Measurements from ENCODE around the gene GULP1. TPM values are rescaled to one million over a fixed set of nuclear protein-coding genes. Genes with fewer than 3 reads are reported as not detected.
A peak's percentile ranks its signal among the peaks of the same experiment; 100 is the strongest.

The GULP1 gene
- total RNA-seq, 1 donor: 42.7 TPM

DNA sequence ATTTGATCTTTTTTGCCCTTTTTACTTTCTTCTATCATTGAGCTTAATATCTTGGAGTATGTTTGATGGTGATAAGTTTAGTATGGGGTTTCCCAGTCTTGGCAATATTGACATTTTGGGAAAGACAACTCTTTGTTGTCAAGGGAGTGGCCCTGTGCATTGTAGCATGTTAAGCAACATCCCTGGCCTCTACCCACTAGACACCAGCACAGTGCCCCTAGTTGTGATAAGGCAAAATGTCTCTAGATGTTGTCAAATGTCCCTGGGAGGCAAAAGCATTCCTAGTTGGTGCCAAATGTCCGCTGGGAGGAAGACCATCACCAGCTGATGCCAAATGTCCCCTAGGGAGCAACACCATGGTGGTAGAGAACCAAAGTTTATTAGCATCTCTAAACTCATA is 28.2 kb downstream of the GULP1 start:
- DNase-seq (ENCODE audit: low read depth): no peak
- no peak overlapping the region for H3K4me3 ChIP-seq (ENCODE audit: low read depth, low read length)
- TF ChIP-seq, protein P1, sequence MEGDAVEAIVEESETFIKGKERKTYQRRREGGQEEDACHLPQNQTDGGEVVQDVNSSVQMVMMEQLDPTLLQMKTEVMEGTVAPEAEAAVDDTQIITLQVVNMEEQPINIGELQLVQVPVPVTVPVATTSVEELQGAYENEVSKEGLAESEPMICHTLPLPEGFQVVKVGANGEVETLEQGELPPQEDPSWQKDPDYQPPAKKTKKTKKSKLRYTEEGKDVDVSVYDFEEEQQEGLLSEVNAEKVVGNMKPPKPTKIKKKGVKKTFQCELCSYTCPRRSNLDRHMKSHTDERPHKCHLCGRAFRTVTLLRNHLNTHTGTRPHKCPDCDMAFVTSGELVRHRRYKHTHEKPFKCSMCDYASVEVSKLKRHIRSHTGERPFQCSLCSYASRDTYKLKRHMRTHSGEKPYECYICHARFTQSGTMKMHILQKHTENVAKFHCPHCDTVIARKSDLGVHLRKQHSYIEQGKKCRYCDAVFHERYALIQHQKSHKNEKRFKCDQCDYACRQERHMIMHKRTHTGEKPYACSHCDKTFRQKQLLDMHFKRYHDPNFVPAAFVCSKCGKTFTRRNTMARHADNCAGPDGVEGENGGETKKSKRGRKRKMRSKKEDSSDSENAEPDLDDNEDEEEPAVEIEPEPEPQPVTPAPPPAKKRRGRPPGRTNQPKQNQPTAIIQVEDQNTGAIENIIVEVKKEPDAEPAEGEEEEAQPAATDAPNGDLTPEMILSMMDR (IDR thresholded peaks at IDR 0.05; ENCODE audit: insufficient read depth, low read length): no peak

DNA sequence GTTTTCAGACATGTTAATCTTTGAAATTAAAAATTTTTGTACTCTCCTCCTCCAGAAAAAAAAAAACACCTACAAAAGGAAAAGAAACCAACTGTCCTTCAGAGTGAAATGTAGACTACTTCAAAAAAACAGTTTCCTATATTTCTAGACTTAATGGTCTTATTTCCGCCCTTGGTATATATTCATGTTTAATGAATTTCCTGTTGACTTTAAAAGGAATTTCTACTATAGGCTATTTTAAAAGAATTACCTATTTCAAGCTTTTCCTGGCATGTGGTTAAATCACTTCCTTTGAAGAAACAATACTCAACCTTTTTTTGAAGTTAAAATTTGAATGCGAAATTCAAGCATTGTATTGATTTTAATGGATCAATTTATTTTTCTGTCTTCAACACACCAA is 29.2 kb downstream of the GULP1 start:
- TF ChIP-seq, protein P1 (IDR thresholded peaks at IDR 0.05; ENCODE audit: insufficient read depth, low read length): no peak
- H3K4me3 ChIP-seq (ENCODE audit: low read depth, low read length): no peak overlapping the region
- no peak for DNase-seq (ENCODE audit: low read depth)

DNA sequence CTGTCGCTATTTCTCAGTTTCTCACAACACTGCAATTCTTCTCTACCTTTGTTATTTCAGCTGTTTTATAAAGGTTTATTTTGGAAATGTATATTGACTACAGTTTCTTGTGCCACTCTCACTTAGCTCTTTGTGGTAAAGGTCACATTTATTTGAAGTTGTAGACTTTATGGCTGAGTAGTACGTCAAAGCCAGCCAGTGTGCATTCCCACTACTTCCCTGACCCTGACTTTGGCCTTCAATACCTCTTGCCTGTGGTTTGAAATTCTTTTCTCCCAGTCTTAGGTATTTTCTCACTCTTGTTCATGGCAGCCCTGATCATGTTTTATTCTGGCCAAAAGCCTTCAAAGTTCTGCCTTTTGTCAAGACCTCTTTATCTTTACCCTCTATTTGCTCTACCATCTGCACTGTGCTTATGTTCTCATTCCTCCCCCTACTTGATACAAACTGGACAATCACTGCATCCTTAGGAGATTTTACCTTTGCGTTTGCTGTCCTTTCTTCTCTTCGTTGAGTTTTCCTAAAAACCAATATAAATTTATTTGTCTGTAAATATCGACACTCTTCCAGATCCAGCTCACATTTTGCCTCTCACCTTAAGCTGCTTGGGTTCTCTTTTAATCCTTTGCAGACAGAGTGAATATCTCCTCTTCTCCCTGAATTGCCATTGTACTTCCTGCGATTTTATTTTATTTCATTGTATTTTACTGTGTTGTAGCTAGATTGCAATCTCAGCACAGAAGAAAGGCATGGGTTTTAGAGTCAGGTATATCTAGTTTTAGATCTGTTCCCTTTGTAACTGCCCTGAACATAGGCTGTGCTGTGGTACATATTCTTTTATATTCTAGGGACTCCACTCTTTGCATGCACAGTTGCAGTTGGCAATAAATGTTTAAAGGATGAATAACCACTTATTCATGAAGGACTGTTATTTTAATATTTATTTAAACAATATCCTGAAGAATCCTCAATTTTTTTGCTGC is 31.2 kb downstream of the GULP1 start:
- TF ChIP-seq, protein P1 (IDR thresholded peaks at IDR 0.05; ENCODE audit: insufficient read depth, low read length): no peak
- no peak overlapping the region for H3K4me3 ChIP-seq (ENCODE audit: low read depth, low read length)
- peak; percentile 54 for DNase-seq (ENCODE audit: low read depth)

DNA sequence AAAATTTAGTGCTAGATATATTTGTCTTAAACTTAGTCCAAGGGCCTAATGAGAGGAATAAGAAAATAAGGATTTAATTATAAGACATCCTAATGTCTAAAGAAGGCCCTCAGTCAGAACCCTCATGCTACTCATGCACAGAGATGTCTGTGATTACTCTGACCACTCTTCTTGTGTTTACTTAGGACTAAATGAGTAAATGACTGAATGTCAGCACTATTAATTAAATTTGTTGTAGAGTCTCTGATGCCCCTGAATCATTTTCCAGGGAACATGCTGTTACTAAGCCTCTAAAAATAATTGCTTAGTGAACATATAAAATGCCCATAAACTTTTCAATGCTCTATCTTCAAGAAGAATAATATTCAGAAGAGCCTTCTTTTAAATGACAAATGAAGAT is 32.4 kb downstream of the GULP1 start:
- DNase-seq (ENCODE audit: low read depth): no peak
- TF ChIP-seq, protein P1 (IDR thresholded peaks at IDR 0.05; ENCODE audit: insufficient read depth, low read length): no peak
- H3K4me3 ChIP-seq (ENCODE audit: low read depth, low read length): no peak overlapping the region

DNA sequence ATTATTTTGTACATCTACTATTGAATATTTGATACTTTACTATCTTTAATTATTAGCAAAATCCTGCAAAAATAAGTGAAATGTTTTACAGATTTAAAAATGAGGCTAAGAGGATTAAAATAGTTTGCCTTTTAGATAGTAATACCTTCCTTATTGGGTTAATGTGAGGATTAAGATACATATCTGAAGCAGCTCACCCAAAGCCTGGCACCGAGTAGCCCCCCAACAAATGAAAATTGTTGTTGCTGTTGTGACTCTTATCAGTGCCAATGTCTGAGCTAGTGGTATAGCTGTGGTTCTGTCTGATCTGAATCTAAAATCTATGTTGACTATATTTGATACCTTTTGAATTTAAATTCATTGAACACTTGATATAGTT is 34.6 kb downstream of the GULP1 start:
- TF ChIP-seq, protein P1 (IDR thresholded peaks at IDR 0.05; ENCODE audit: insufficient read depth, low read length): no peak
- no peak for DNase-seq (ENCODE audit: low read depth)
- no peak overlapping the region for H3K4me3 ChIP-seq (ENCODE audit: low read depth, low read length)

DNA sequence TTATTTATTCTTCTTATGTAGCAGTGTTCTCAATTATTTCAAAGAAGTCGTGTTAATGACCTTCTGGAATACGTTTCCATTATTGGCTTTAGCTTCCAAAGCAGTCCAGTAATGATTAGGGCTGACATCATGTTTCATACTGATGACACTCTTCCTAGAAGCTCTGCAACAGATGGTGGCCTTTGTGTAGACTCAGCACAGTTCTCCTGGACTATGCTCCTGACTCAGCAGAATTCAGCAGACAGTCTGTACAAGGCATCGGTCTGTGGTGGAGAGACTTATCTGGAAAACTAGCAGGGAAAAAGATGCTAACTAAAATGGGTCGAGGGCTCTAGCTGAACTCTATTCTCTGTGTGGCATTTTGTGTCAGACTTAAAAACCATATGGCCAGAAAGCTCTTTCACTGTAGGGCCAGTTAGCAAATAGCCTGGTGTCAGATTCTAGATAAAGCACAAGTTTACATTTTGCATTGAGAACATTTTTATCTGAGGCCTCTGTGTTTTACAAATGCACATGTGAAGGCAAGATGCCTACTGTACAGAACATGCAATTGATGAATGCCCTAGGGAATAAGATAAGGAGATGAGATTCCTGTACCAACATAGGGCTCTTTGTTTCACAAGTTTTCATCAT is 35.1 kb downstream of the GULP1 start:
- TF ChIP-seq, protein P1 (IDR thresholded peaks at IDR 0.05; ENCODE audit: insufficient read depth, low read length): no peak
- peak; percentile 82 for DNase-seq (ENCODE audit: low read depth)
- H3K4me3 ChIP-seq (ENCODE audit: low read depth, low read length): no peak overlapping the region
